Ecto neural progenitor cell (in vitro differentiated cells): ENCODE results near the gene TNIK.

ENCODE experiments used
- DNase-seq: peaks from one replicate; pipeline ENCODE4 v3.0.0-alpha.2; 2018; ENCODE audit warnings: low spot score

The TNIK gene

GRCh38 chr3:171459942-171460724, at the start of gene TNIK:
TSS of gene TNIK (minus strand) at chr3:171460405. CDS start at chr3:171460063, 342 bp downstream.
- DNase-seq = peak; percentile 86

GRCh38 chr3:171508676-171509075, 48.5 kb upstream of the TNIK start:
- DNase-seq = no peak

GRCh38 chr3:171508206-171508605, 48.0 kb upstream of the TNIK start:
- DNase-seq = no peak

GRCh38 chr3:171506743-171507319, 46.6 kb upstream of the TNIK start:
- DNase-seq = no peak

- DNase-seq = no peak
Measured at GRCh38 chr3:171505822-171506333, 45.7 kb upstream of the TNIK start.

- no peak for DNase-seq
Measured at GRCh38 chr3:171504376-171504775, 44.2 kb upstream of the TNIK start.

- no peak for DNase-seq
Measured at GRCh38 chr3:171503817-171504216, 43.6 kb upstream of the TNIK start.

GRCh38 chr3:171498921-171499320, 38.7 kb upstream of the TNIK start:
- DNase-seq = no peak

- DNase-seq = no peak
Measured at GRCh38 chr3:171497468-171497867, 37.3 kb upstream of the TNIK start.

GRCh38 chr3:171495413-171495812, 35.2 kb upstream of the TNIK start:
- DNase-seq = no peak

- no peak for DNase-seq
Measured at GRCh38 chr3:171494457-171495109, 34.4 kb upstream of the TNIK start.

GRCh38 chr3:171491361-171491760, 31.2 kb upstream of the TNIK start:
- no peak for DNase-seq

- no peak for DNase-seq
Measured at GRCh38 chr3:171490901-171491300, 30.7 kb upstream of the TNIK start.

- no peak for DNase-seq
Measured at GRCh38 chr3:171489348-171489747, 29.1 kb upstream of the TNIK start.

- no peak for DNase-seq
Measured at GRCh38 chr3:171488479-171488878, 28.3 kb upstream of the TNIK start.

- DNase-seq = no peak
Measured at GRCh38 chr3:171487382-171487781, 27.2 kb upstream of the TNIK start.

GRCh38 chr3:171485338-171485737, 25.1 kb upstream of the TNIK start:
- DNase-seq = no peak

- no peak for DNase-seq
Measured at GRCh38 chr3:171481011-171481410, 20.8 kb upstream of the TNIK start.

GRCh38 chr3:171480526-171480925, 20.3 kb upstream of the TNIK start:
- no peak for DNase-seq

GRCh38 chr3:171476532-171477102, 16.4 kb upstream of the TNIK start:
- DNase-seq = no peak

- no peak for DNase-seq
Measured at GRCh38 chr3:171472552-171472951, 12.3 kb upstream of the TNIK start.

GRCh38 chr3:171470714-171471227, 10.6 kb upstream of the TNIK start:
- DNase-seq = no peak
